Ectodermal cell (in vitro differentiated cells): Measurements from ENCODE around the gene CENPT.

Experiments used
- H3K27ac ChIP-seq: 2 replicates; pipeline ENCODE4 v1.7.0; 2013; ENCODE audit warnings: mild to moderate bottlenecking, low read depth, low read length; ENCODE audit not compliant: insufficient read depth, poor library complexity, severe bottlenecking
- H3K27me3 ChIP-seq: 2 replicates; pipeline ENCODE4 v1.7.0; 2013; ENCODE audit warnings: mild to moderate bottlenecking, low read length; ENCODE audit not compliant: insufficient read depth, control insufficient read depth, poor library complexity, severe bottlenecking
- H3K36me3 ChIP-seq: one replicate; pipeline ENCODE4 v1.7.0; 2013; ENCODE audit warnings: low read length; ENCODE audit not compliant: control insufficient read depth, insufficient read depth
- H3K4me1 ChIP-seq: one replicate; pipeline ENCODE4 v1.7.0; 2013; ENCODE audit warnings: low read length; ENCODE audit not compliant: control insufficient read depth, insufficient read depth
- H3K4me3 ChIP-seq: 2 replicates; pipeline ENCODE4 v1.7.0; 2013; ENCODE audit warnings: low read depth, low read length, control low read depth; ENCODE audit not compliant: insufficient read depth
- H3K9me3 ChIP-seq: 2 replicates; pipeline ENCODE4 v1.7.0; 2013; ENCODE audit warnings: mild to moderate bottlenecking, low read length, moderate library complexity; ENCODE audit not compliant: control insufficient read depth
- whole genome bisulfite sequencing, 2 experiments: methylation state at CpG; one replicate each; pipeline ENCODE4 v1.1.7; 2013; ENCODE audit warnings: missing lambda C conversion rate in 2 of 2; 5-methylcytosine and 5-hydroxymethylcytosine counted together

Gene CENPT

DNA sequence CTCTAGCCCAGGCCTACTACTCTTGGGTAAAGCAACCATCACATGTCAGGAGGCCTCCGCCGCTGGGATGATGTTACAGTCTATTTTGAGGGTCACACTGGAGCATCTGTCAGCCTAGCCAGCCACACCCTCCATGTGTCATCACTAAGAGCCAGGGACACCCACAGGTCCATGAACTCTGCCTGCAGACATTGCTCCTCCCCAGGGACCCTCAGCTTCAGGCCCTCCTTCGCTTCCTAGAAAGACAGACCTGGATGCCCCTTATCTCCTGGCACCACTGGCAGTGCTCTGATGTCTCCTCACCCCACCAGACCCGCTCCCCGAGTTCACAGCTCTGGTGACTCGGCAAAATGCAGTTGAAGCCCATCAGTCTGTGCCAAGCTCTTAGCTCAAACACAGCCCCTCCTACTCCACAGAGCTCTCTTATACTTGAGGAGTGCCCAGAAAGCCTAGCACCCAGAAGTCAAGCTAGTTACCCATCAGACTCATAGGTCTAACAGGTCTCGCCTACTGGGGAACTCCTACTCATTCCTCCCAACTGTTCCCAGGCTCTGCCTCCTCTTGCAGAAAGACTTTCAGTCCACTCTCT is 47.1 kb downstream of the CENPT start:
- H3K36me3 ChIP-seq: peaks cover 7% of the 10 kb centered on the region
- no peaks in the 10 kb centered on the region for H3K9me3 ChIP-seq
- WGBS, 2 experiments: 87 to 88% methylated on average over 7 of the region's 7 CpGs
- H3K27me3 ChIP-seq: no peaks in the 10 kb centered on the region
- H3K4me1 ChIP-seq: peaks cover 4% of the 10 kb centered on the region
- no peak overlapping the region for H3K4me3 ChIP-seq
- no peak overlapping the region for H3K27ac ChIP-seq

GRCh38 chr16:67796099-67796718 is 51.3 kb downstream of the CENPT start:
- WGBS, 2 experiments: 95 to 100% methylated on average over 5 of the region's 5 CpGs
- no peak overlapping the region for H3K4me3 ChIP-seq

GRCh38 chr16:67790071-67790470 is 57.4 kb downstream of the CENPT start:
- Histone ChIP-seq H3K9me3 (no peaks in the 10 kb centered on the region), H3K4me3 (no peak overlapping the region), H3K27ac (no peak overlapping the region), H3K36me3 (no peaks in the 10 kb centered on the region), H3K27me3 (no peaks in the 10 kb centered on the region), H3K4me1 (no peaks in the 10 kb centered on the region)

More at GRCh38 chr16:67796099-67796718, 51.3 kb downstream of the CENPT start:
- H3K9me3 ChIP-seq: no peaks in the 10 kb centered on the region
- H3K27me3 ChIP-seq: no peaks in the 10 kb centered on the region
- no peaks in the 10 kb centered on the region for H3K4me1 ChIP-seq
- H3K36me3 ChIP-seq: peaks cover 5% of the 10 kb centered on the region
- no peak overlapping the region for H3K27ac ChIP-seq

GRCh38 chr16:67786491-67786890 is 61.0 kb downstream of the CENPT start:
- H3K36me3 ChIP-seq: no peaks in the 10 kb centered on the region
- H3K27me3 ChIP-seq: no peaks in the 10 kb centered on the region
- no peak overlapping the region for H3K4me3 ChIP-seq
- H3K27ac ChIP-seq: no peak overlapping the region
- H3K9me3 ChIP-seq: no peaks in the 10 kb centered on the region
- no peaks in the 10 kb centered on the region for H3K4me1 ChIP-seq
- 92% methylated on average over 5 of the region's 5 CpGs for WGBS, 2 experiments

GRCh38 chr16:67783353-67783725 is 64.2 kb downstream of the CENPT start:
- H3K4me3 ChIP-seq: no peak overlapping the region
- H3K27me3 ChIP-seq: no peaks in the 10 kb centered on the region
- H3K36me3 ChIP-seq: no peaks in the 10 kb centered on the region
- no peak overlapping the region for H3K27ac ChIP-seq
- H3K9me3 ChIP-seq: no peaks in the 10 kb centered on the region
- no peaks in the 10 kb centered on the region for H3K4me1 ChIP-seq

DNA sequence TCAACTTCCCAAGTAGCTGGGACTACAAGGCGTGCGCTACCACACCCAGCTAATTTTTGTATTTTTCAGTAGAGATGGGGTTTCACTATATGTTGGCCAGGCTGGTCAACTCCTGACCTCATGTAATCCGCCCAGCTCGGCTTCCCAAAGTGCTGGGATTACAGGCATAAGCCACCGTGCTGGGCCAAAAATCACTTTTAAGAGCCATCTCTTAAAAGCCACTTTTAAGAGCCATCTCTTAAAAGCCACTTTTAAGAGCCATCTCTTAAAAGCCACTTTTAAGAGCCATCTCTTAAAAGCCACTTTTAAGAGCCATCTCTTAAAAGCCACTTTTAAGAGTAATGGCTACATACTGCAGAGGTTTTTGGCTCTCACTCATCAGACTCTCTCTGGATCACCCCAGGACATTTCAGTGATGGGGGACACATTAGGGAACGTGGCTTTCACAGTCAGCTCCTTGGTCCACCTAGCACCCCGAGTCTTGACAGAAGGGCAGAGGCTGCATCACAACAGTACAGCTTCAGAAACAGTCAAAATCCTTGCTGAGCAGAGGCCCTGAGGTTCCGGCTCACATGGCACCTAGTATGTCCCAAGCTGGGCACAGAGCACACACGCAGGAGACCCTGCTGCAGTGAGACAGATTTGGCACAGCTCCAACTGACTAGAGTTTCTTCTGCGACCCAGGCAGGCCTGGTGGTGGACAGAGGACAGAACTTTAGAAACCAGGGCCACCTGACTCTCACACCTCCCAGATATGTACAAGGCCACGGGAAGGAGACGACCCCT is 64.7 kb downstream of the CENPT start:
- Histone ChIP-seq H3K4me1 (no peaks in the 10 kb centered on the region), H3K36me3 (no peaks in the 10 kb centered on the region), H3K4me3 (no peak overlapping the region), H3K9me3 (no peaks in the 10 kb centered on the region), H3K27ac (no peak overlapping the region), H3K27me3 (no peaks in the 10 kb centered on the region)
- WGBS, 2 experiments: 93% methylated on average over 12 of the region's 12 CpGs

- 93 to 97% methylated on average over 5 of the region's 5 CpGs for WGBS, 2 experiments
- no peaks in the 10 kb centered on the region for H3K36me3 ChIP-seq
- no peak overlapping the region for H3K4me3 ChIP-seq
- no peak overlapping the region for H3K27ac ChIP-seq
- no peaks in the 10 kb centered on the region for H3K9me3 ChIP-seq
- H3K4me1 ChIP-seq: no peaks in the 10 kb centered on the region
- H3K27me3 ChIP-seq: no peaks in the 10 kb centered on the region
Measured at GRCh38 chr16:67781565-67781921, 66.0 kb downstream of the CENPT start.

DNA sequence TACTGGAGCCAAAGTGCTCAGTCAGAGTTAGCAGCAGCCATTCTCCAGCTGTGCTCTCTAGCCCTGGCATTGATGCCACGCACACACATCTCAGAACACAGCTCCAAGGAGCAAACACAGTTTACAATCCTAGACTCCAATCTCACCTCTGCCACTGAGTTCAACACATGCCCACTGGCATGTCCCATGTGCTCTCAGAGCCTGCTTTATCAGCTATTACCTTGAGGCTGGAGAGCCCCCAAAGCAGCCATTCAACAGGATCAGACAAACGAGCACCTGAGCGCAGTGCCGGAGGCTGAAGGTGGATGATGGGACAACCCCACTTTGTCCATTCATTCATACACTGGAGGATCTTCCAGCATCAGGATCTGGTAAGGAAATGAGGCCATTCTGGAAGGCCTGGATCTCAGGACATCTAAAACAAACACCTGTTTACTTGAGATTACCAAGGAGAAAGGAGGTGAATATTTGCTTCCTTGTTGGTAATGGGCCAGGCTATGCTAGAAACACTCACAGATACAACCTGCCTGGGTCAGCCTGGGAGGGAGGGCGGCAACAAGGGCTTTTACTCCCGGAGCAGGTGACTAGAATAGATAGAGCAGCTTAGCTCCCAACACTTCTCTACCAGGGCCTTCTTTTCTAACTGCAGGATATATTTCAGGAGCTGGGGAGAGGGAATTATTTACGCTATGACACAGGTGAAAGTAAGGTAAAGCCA is 66.5 kb downstream of the CENPT start:
- Histone ChIP-seq H3K4me3 (no peak overlapping the region), H3K27me3 (no peaks in the 10 kb centered on the region), H3K27ac (no peak overlapping the region), H3K36me3 (no peaks in the 10 kb centered on the region), H3K9me3 (no peaks in the 10 kb centered on the region), H3K4me1 (no peaks in the 10 kb centered on the region)
- 92 to 94% methylated on average over 7 of the region's 7 CpGs for WGBS, 2 experiments

DNA sequence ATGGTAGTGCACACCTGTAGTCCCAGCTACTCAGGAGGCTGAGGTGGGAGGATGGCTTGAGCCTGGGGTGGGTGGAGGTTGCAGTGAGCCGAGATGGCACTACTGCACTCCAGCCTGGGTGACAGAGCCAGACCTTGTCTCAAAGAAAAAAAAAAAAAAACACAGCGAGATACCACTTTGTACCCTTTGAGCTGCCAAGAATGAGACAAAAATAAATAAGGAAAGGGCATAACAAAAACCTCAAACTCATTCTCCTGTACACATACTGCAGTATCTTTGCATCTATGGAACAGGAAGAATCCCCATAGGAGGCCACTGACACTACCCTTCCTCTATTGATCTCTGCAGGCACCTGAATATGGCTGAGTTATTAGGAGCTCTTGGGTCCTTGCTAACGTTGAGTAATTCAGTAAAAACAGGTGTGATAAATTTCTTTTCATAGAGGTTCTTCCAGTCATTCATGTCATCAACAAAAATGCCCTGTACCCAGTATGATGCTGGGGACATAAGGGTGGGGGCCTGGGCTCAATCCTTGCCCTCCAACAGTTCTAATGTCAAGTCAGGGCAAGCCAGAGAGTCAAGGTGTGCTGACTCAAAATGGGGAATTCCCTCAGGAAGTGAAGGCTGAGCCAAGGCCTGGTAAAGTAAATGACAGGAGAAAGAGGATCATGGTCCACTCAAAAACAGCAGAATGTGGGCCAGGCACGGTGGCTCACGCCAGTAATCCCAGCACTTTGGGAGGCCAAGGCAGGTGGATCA is 68.1 kb downstream of the CENPT start:
- Histone ChIP-seq H3K4me3 (no peak overlapping the region), H3K9me3 (no peaks in the 10 kb centered on the region), H3K4me1 (no peaks in the 10 kb centered on the region), H3K36me3 (no peaks in the 10 kb centered on the region), H3K27ac (no peak overlapping the region), H3K27me3 (no peaks in the 10 kb centered on the region)
- 83 to 88% methylated on average over 4 to 5 of the region's 5 CpGs for WGBS, 2 experiments
